BLaER1 (cell line): ENCODE data around the gene CHST1.

Experiments used
- H3K27ac ChIP-seq: shearing (Covaris generic); formaldehyde crosslinking; 2 replicates; pipeline ENCODE4 v1.8.1; 2022
- H3K27me3 ChIP-seq: shearing (Covaris generic); formaldehyde crosslinking; 2 replicates; pipeline ENCODE4 v1.8.1; 2022
- H3K36me3 ChIP-seq: shearing (Covaris generic); formaldehyde crosslinking; 2 replicates; pipeline ENCODE4 v1.8.1; 2022
- H3K4me1 ChIP-seq: shearing (Covaris generic); formaldehyde crosslinking; 2 replicates; pipeline ENCODE4 v1.8.1; 2022
- H3K4me2 ChIP-seq: shearing (Covaris generic); formaldehyde crosslinking; 2 replicates; pipeline ENCODE4 v1.8.1; 2022
- H3K4me3 ChIP-seq: shearing (Covaris generic); formaldehyde crosslinking; 2 replicates; pipeline ENCODE4 v1.8.1; 2022
- H3K9ac ChIP-seq: shearing (Covaris generic); formaldehyde crosslinking; 2 replicates; pipeline ENCODE4 v1.8.1; 2022
- H3K9me3 ChIP-seq: shearing (Covaris generic); formaldehyde crosslinking; 2 replicates; pipeline ENCODE4 v1.8.1; 2022
- H4K20me1 ChIP-seq: shearing (Covaris generic); formaldehyde crosslinking; 2 replicates; pipeline ENCODE4 v1.8.1; 2022
- Cebpa-rat ChIP-seq: shearing (Covaris generic); IDR thresholded peaks from 2 replicates; pipeline ENCODE4 v1.8.1; 2022

The CHST1 gene

GRCh38 chr11:45674481-45675190, 9.2 kb upstream of the CHST1 start:
- Histone ChIP-seq H3K9ac (no peak overlapping the region), H3K36me3 (no peaks in the 10 kb centered on the region), H3K9me3 (no peaks in the 10 kb centered on the region), H3K4me1 (no peaks in the 10 kb centered on the region), H3K27ac (no peak overlapping the region), H3K27me3 (no peaks in the 10 kb centered on the region), H3K4me3 (no peak overlapping the region), H3K4me2 (no peak overlapping the region), H4K20me1 (no peaks in the 10 kb centered on the region; the same call in 1 of the 2 replicates)
- TF ChIP-seq Cebpa-rat: no peak

GRCh38 chr11:45673441-45673840, 8.0 kb upstream of the CHST1 start:
- Histone ChIP-seq H4K20me1 (no peaks in the 10 kb centered on the region; the same call in 1 of the 2 replicates), H3K4me2 (no peak overlapping the region), H3K9ac (no peak overlapping the region), H3K4me3 (no peak overlapping the region), H3K36me3 (no peaks in the 10 kb centered on the region), H3K27me3 (no peaks in the 10 kb centered on the region), H3K27ac (no peak overlapping the region), H3K9me3 (no peaks in the 10 kb centered on the region), H3K4me1 (no peaks in the 10 kb centered on the region)
- no peak for TF ChIP-seq Cebpa-rat

- H4K20me1 ChIP-seq: no peaks in the 10 kb centered on the region; the same call in 1 of the 2 replicates
- H3K9ac ChIP-seq: no peak overlapping the region
- TF ChIP-seq Cebpa-rat: no peak
- peaks cover 7% of the 10 kb centered on the region; the same call in 1 of the 2 replicates for H3K27me3 ChIP-seq
- no peaks in the 10 kb centered on the region for H3K4me1 ChIP-seq
- no peaks in the 10 kb centered on the region for H3K9me3 ChIP-seq
- H3K4me3 ChIP-seq: no peak overlapping the region
- H3K36me3 ChIP-seq: no peaks in the 10 kb centered on the region
- H3K4me2 ChIP-seq: no peak overlapping the region
- H3K27ac ChIP-seq: no peak overlapping the region
Observed at GRCh38 chr11:45672593-45672992, 7.2 kb upstream of the CHST1 start.

- peaks cover 18% of the 10 kb centered on the region for H3K27me3 ChIP-seq
- H3K4me2 ChIP-seq: no peak overlapping the region
- peaks cover 8% of the 10 kb centered on the region; the same call in 1 of the 2 replicates for H4K20me1 ChIP-seq
- H3K4me3 ChIP-seq: no peak overlapping the region
- H3K9me3 ChIP-seq: no peaks in the 10 kb centered on the region
- H3K4me1 ChIP-seq: no peaks in the 10 kb centered on the region
- no peak overlapping the region for H3K27ac ChIP-seq
- no peaks in the 10 kb centered on the region for H3K36me3 ChIP-seq
- no peak for TF ChIP-seq Cebpa-rat
- H3K9ac ChIP-seq: no peak overlapping the region
Observed at GRCh38 chr11:45671246-45672171, 6.1 kb upstream of the CHST1 start.

GRCh38 chr11:45670386-45671135, 5.1 kb upstream of the CHST1 start:
- TF ChIP-seq Cebpa-rat: no peak

GRCh38 chr11:45669956-45670355, 4.5 kb upstream of the CHST1 start:
- H3K36me3 ChIP-seq: no peaks in the 10 kb centered on the region
- H3K4me2 ChIP-seq: no peak overlapping the region
- H3K27me3 ChIP-seq: peaks cover 34% of the 10 kb centered on the region
- TF ChIP-seq Cebpa-rat: no peak
- H4K20me1 ChIP-seq: peaks cover 21% of the 10 kb centered on the region
- peaks cover 4% of the 10 kb centered on the region; the same call in 1 of the 2 replicates for H3K4me1 ChIP-seq
- H3K4me3 ChIP-seq: no peak overlapping the region
- H3K9ac ChIP-seq: no peak overlapping the region
- no peak overlapping the region for H3K27ac ChIP-seq
- no peaks in the 10 kb centered on the region for H3K9me3 ChIP-seq

More at GRCh38 chr11:45670386-45671135, 5.1 kb upstream of the CHST1 start:
- Histone ChIP-seq H3K27me3 (peaks cover 28% of the 10 kb centered on the region), H3K9ac (no peak overlapping the region), H3K27ac (no peak overlapping the region), H3K9me3 (no peaks in the 10 kb centered on the region), H3K4me3 (no peak overlapping the region), H3K4me2 (no peak overlapping the region), H3K36me3 (no peaks in the 10 kb centered on the region), H4K20me1 (peaks cover 17% of the 10 kb centered on the region), H3K4me1 (no peaks in the 10 kb centered on the region)

- TF ChIP-seq Cebpa-rat: no peak
- no peaks in the 10 kb centered on the region for H3K9me3 ChIP-seq
- H3K27me3 ChIP-seq: peaks cover 42% of the 10 kb centered on the region
- H3K27ac ChIP-seq: no peak overlapping the region
- H3K9ac ChIP-seq: no peak overlapping the region
- H4K20me1 ChIP-seq: peaks cover 29% of the 10 kb centered on the region
- H3K4me1 ChIP-seq: peaks cover 12% of the 10 kb centered on the region
- H3K4me3 ChIP-seq: no peak overlapping the region
- no peaks in the 10 kb centered on the region for H3K36me3 ChIP-seq
- H3K4me2 ChIP-seq: no peak overlapping the region
Observed at GRCh38 chr11:45669146-45669545, 3.7 kb upstream of the CHST1 start.

- Histone ChIP-seq H3K4me3 (no peak overlapping the region), H3K27me3 (peaks cover 52% of the 10 kb centered on the region), H3K27ac (no peak overlapping the region), H3K4me2 (no peak overlapping the region), H3K36me3 (no peaks in the 10 kb centered on the region), H4K20me1 (peaks cover 39% of the 10 kb centered on the region), H3K4me1 (peaks cover 18% of the 10 kb centered on the region), H3K9ac (no peak overlapping the region), H3K9me3 (no peaks in the 10 kb centered on the region)
- TF ChIP-seq Cebpa-rat: no peak
Observed at GRCh38 chr11:45667929-45668680, 2.7 kb upstream of the CHST1 start.
